Testis (tissue), 3 donors: ENCODE measurements around the gene G0S2. TPM values are rescaled to one million over a fixed set of nuclear protein-coding genes. Genes with fewer than 3 reads are reported as not detected.

Source experiments
- DNase-seq: peaks from one replicate; pipeline ENCODE4 v3.0.0-alpha.2; 2019
- H3K27ac ChIP-seq, 2 donors: fragments of 200-600 bp; sonication (generic); one replicate each; pipeline ENCODE4 v1.5.1; 2019
- H3K27me3 ChIP-seq: fragments of 200-600 bp; sonication (generic); one replicate; pipeline ENCODE4 v1.5.1; 2019
- H3K36me3 ChIP-seq: fragments of 200-600 bp; sonication (generic); one replicate; pipeline ENCODE4 v1.5.1; 2017; ENCODE audit warnings: low read depth; ENCODE audit errors: missing control alignments
- H3K4me1 ChIP-seq: fragments of 200-600 bp; sonication (generic); one replicate; pipeline ENCODE4 v1.5.1; 2019
- H3K4me3 ChIP-seq, 2 donors: fragments of 200-600 bp; sonication (generic); one replicate each; pipeline ENCODE4 v1.5.1; 2017 to 2019
- H3K9me3 ChIP-seq: fragments of 200-600 bp; sonication (generic); one replicate; pipeline ENCODE4 v1.5.1; 2017
- CTCF ChIP-seq, 3 experiments: fragments of 450-650 bp in 2 of 3; fragments of 200-600 bp in 1 of 3; sonication (generic) in 1 of 3; IDR thresholded peaks; one replicate each; pipeline ENCODE4 v1.5.1; 2016 to 2019; ENCODE audit warnings: antibody characterized with exemption in 3 of 3, mild to moderate bottlenecking in 2 of 3, moderate library complexity in 1 of 3
- POLR2A ChIP-seq: fragments of 450-650 bp; IDR thresholded peaks from one replicate; pipeline ENCODE4 v1.6.1; 2017; ENCODE audit warnings: antibody characterized with exemption, mild to moderate bottlenecking, moderate library complexity
- WGBS, 2 donors: methylation state at CpG; one replicate each; pipeline ENCODE4 v1.1.5; 2018; 5-methylcytosine and 5-hydroxymethylcytosine counted together
- intact Hi-C: fragments of 100-400 bp; cut with DNase I; formaldehyde crosslinking; loops from one replicate; pipeline ENCODE4 v1.15.1; 2023; ENCODE audit warnings: low total_unique reads
- polyA plus RNA-seq: library from polyadenylated mRNA; stranded (reverse); fragments of 350-450 nt; fragmentation: Illumina TruSeq; extraction: RNeasy Lipid Tissue Mini Kit (QIAGEN cat#74804); gene quantifications from one replicate; pipeline ENCODE4 v1.2.3, GENCODE V29; 2014; ENCODE audit warnings: low read depth, low replicate concordance; ENCODE audit not compliant: insufficient read depth
- total RNA-seq, 2 donors: library from RNA; depleted of rRNA; stranded (reverse); fragments of >200 nt; gene quantifications; one replicate each; pipeline ENCODE4 v1.2.3, GENCODE V29; 2016

The G0S2 gene
- total and polyA plus RNA-seq, 3 donors from 2014 or later: 59.1 to 84.1 (median 73.5) TPM

GRCh38 chr1:209702832-209703231 lies 27.6 kb downstream of the G0S2 start:
- no peaks in the 10 kb centered on the region for H3K9me3 ChIP-seq
- no peak overlapping the region for H3K4me3 ChIP-seq
- 74 to 86% methylated on average over 1 of the region's 1 CpG for WGBS, 2 donors
- TF ChIP-seq POLR2A (no peak), CTCF (IDR thresholded peaks at IDR 0.05) (no peak)
- peaks cover 9% of the 10 kb centered on the region for H3K4me1 ChIP-seq
- no peaks in the 10 kb centered on the region for H3K36me3 ChIP-seq
- H3K27ac ChIP-seq: no peak overlapping the region
- DNase-seq: no peak
- intact Hi-C loops: no loop called here
- H3K27me3 ChIP-seq: no peaks in the 10 kb centered on the region

GRCh38 chr1:209703834-209704504 lies 28.8 kb downstream of the G0S2 start:
- 52 to 57% methylated on average over 6 of the region's 6 CpGs for WGBS, 2 donors
- H3K27ac ChIP-seq: no peak overlapping the region
- DNase-seq: no peak

GRCh38 chr1:209704584-209704983 lies 29.4 kb downstream of the G0S2 start, which contains the start of gene HSD11B1:
TSS of gene HSD11B1 (plus strand) at chr1:209704846. CDS start at chr1:209704943, 97 bp downstream.
- Histone ChIP-seq H3K36me3 (no peaks in the 10 kb centered on the region), H3K27ac (no peak within 1 kb of the TSS), H3K4me3 (no peak within 1 kb of the TSS), H3K27me3 (no peaks in the 10 kb centered on the region), H3K9me3 (no peaks in the 10 kb centered on the region), H3K4me1 (peaks cover 9% of the 10 kb centered on the region)
- 71 to 72% methylated on average over 6 of the region's 6 CpGs for WGBS, 2 donors
- intact Hi-C loops: no loop called here
- peak; percentile 66 for DNase-seq
- TF ChIP-seq CTCF (IDR thresholded peaks at IDR 0.05) (no peak), POLR2A (no peak)

More at GRCh38 chr1:209703834-209704504, 28.8 kb downstream of the G0S2 start:
- intact Hi-C loops: no loop called here
- TF ChIP-seq POLR2A (no peak), CTCF (IDR thresholded peaks at IDR 0.05) (no peak)
- no peak overlapping the region for H3K4me3 ChIP-seq
- H3K4me1 ChIP-seq: peaks cover 9% of the 10 kb centered on the region
- H3K27me3 ChIP-seq: no peaks in the 10 kb centered on the region
- H3K9me3 ChIP-seq: no peaks in the 10 kb centered on the region
- no peaks in the 10 kb centered on the region for H3K36me3 ChIP-seq

- peaks cover 9% of the 10 kb centered on the region for H3K4me1 ChIP-seq
- no peak for DNase-seq
- WGBS, 2 donors: 58 to 85% methylated on average over 2 of the region's 2 CpGs
- no peaks in the 10 kb centered on the region for H3K36me3 ChIP-seq
- H3K9me3 ChIP-seq: no peaks in the 10 kb centered on the region
- intact Hi-C loops: no loop called here
- TF ChIP-seq POLR2A: no peak
- no peak for TF ChIP-seq CTCF (IDR thresholded peaks at IDR 0.05)
- no peak overlapping the region for H3K27ac ChIP-seq
- no peaks in the 10 kb centered on the region for H3K27me3 ChIP-seq
- H3K4me3 ChIP-seq: no peak overlapping the region
Measured at GRCh38 chr1:209705033-209705598, 29.9 kb downstream of the G0S2 start.
